ENCODE results near the gene PDE6D.
A peak's percentile ranks its signal among the peaks of the same experiment; 100 is the strongest.
"Not testable (repeated sequence)": the region's sequence is repeated elsewhere in the genome, so short reads cannot be mapped to it uniquely, and the experiment has no call there.

Gene PDE6D

GRCh38 chr2:231748153-231748896, 32.8 kb downstream of the PDE6D start:
- not testable (repeated sequence) for H3K27ac ChIP-seq (ENCODE audit: extremely low read depth, low read depth, low read length); H3K9me3 ChIP-seq (ENCODE audit: control insufficient read depth, insufficient read depth, low read depth, low read length); H3K4me1 ChIP-seq (ENCODE audit: control insufficient read depth, insufficient read depth, low read length); H3K36me3 ChIP-seq (ENCODE audit: control insufficient read depth in 2 of 2, insufficient read depth in 1 of 2, low read length in 2 of 2); H3K4me3 ChIP-seq (ENCODE audit: low read depth, low read length)
- ChIA-PET CTCF (interaction anchor here (0.6 kb wide), 1 partner anchor 175 kb away, joined by 3 read pairs; no protein-coding TSS in a partner anchor), POLR2A (interaction anchor here (0.6 kb wide), 1 partner anchor 11 kb away, joined by 3 read pairs; no protein-coding TSS in a partner anchor)
- TF ChIP-seq ZNF585B (tag by site-specific recombination; IDR thresholded peaks at IDR 0.05), result peak; percentile 74

- ChIA-PET POLR2A (interaction anchor here (0.7 kb wide), 1 partner anchor 24 kb away, joined by 4 read pairs; no protein-coding TSS in a partner anchor), CTCF (interaction anchor here (1.2 kb wide), 1 partner anchor 14 kb away, joined by 13 read pairs; no protein-coding TSS in a partner anchor)
- Histone ChIP-seq H3K4me3 (ENCODE audit: low read depth, low read length) (no peak overlapping the region), H3K27ac (ENCODE audit: extremely low read depth, low read depth, low read length) (no peak overlapping the region), H3K4me1 (ENCODE audit: control insufficient read depth, insufficient read depth, low read length) (no peaks in the 10 kb centered on the region), H3K36me3 (ENCODE audit: control insufficient read depth in 2 of 2, insufficient read depth in 1 of 2, low read length in 2 of 2) (no peaks in the 10 kb centered on the region; a peak in 1 of 3 replicates), H3K9me3 (ENCODE audit: control insufficient read depth, insufficient read depth, low read depth, low read length) (no peaks in the 10 kb centered on the region)
- TF ChIP-seq ZNF510 (tag by site-specific recombination; IDR thresholded peaks at IDR 0.05; ENCODE audit: insufficient replicate concordance) (no peak), GLI4 (tag by site-specific recombination; IDR thresholded peaks at IDR 0.05) (no peak), ZNF211 (tag by site-specific recombination; IDR thresholded peaks at IDR 0.05; ENCODE audit: low read depth) (no peak), ZNF560 (tag by site-specific recombination; IDR thresholded peaks at IDR 0.05; ENCODE audit: borderline replicate concordance) (no peak), ZNF133 (tag by site-specific recombination; IDR thresholded peaks at IDR 0.05) (no peak), ZNF768 (tag by site-specific recombination; IDR thresholded peaks at IDR 0.05) (no peak), ZNF600 (tag by site-specific recombination; IDR thresholded peaks at IDR 0.05) (no peak), ZNF138 (tag by site-specific recombination; IDR thresholded peaks at IDR 0.05; ENCODE audit: borderline replicate concordance) (no peak), ZXDB (tag by site-specific recombination; IDR thresholded peaks at IDR 0.05) (no peak), ZNF155 (tag by site-specific recombination; IDR thresholded peaks at IDR 0.05) (no peak), ZNF146 (tag by site-specific recombination; IDR thresholded peaks at IDR 0.05) (no peak), ZNF660 (tag by site-specific recombination; IDR thresholded peaks at IDR 0.05) (no peak), ZNF623 (tag by site-specific recombination; IDR thresholded peaks at IDR 0.05) (no peak), ZNF266 (tag by site-specific recombination; IDR thresholded peaks at IDR 0.05; ENCODE audit: low read depth) (no peak), REPIN1 (tag by site-specific recombination; IDR thresholded peaks at IDR 0.05; ENCODE audit: low read depth) (no peak)
- TF ChIP-seq, protein P1, sequence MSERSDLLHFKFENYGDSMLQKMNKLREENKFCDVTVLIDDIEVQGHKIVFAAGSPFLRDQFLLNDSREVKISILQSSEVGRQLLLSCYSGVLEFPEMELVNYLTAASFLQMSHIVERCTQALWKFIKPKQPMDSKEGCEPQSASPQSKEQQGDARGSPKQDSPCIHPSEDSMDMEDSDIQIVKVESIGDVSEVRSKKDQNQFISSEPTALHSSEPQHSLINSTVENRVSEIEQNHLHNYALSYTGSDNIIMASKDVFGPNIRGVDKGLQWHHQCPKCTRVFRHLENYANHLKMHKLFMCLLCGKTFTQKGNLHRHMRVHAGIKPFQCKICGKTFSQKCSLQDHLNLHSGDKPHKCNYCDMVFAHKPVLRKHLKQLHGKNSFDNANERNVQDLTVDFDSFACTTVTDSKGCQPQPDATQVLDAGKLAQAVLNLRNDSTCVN (tag by site-specific recombination; optimal IDR thresholded peaks at IDR 0.05), result no peak
- TF ChIP-seq, protein P2, sequence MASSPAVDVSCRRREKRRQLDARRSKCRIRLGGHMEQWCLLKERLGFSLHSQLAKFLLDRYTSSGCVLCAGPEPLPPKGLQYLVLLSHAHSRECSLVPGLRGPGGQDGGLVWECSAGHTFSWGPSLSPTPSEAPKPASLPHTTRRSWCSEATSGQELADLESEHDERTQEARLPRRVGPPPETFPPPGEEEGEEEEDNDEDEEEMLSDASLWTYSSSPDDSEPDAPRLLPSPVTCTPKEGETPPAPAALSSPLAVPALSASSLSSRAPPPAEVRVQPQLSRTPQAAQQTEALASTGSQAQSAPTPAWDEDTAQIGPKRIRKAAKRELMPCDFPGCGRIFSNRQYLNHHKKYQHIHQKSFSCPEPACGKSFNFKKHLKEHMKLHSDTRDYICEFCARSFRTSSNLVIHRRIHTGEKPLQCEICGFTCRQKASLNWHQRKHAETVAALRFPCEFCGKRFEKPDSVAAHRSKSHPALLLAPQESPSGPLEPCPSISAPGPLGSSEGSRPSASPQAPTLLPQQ (tag by site-specific recombination; IDR thresholded peaks at IDR 0.05), result no peak
- TF ChIP-seq, protein P3, sequence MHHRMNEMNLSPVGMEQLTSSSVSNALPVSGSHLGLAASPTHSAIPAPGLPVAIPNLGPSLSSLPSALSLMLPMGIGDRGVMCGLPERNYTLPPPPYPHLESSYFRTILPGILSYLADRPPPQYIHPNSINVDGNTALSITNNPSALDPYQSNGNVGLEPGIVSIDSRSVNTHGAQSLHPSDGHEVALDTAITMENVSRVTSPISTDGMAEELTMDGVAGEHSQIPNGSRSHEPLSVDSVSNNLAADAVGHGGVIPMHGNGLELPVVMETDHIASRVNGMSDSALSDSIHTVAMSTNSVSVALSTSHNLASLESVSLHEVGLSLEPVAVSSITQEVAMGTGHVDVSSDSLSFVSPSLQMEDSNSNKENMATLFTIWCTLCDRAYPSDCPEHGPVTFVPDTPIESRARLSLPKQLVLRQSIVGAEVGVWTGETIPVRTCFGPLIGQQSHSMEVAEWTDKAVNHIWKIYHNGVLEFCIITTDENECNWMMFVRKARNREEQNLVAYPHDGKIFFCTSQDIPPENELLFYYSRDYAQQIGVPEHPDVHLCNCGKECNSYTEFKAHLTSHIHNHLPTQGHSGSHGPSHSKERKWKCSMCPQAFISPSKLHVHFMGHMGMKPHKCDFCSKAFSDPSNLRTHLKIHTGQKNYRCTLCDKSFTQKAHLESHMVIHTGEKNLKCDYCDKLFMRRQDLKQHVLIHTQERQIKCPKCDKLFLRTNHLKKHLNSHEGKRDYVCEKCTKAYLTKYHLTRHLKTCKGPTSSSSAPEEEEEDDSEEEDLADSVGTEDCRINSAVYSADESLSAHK (tag by site-specific recombination; IDR thresholded peaks at IDR 0.05), result no peak
These were observed 35.6 kb downstream of the PDE6D start for GRCh38 chr2:231745303-231746038.

Data from HEK293 (cell line).